WERI-Rb-1 (cell line): ENCODE data around the gene ATP6V0A1.
A peak's percentile ranks its signal among the peaks of the same experiment; 100 is the strongest.

Source experiments
- DNase-seq: peaks from one replicate; pipeline ENCODE4 v3.0.0-alpha.2; 2020
- H3K27ac ChIP-seq: fragments of 250-450 bp; sonication (Bioruptor Pico); 2 replicates; pipeline ENCODE4 v1.5.1; 2020; ENCODE audit warnings: mild to moderate bottlenecking, moderate library complexity
- H3K27me3 ChIP-seq: fragments of 250-450 bp; sonication (Bioruptor Pico); 2 replicates; pipeline ENCODE4 v1.5.1; 2021; ENCODE audit warnings: mild to moderate bottlenecking, low read depth, moderate library complexity; ENCODE audit not compliant: insufficient read depth, severe bottlenecking
- H3K36me3 ChIP-seq: fragments of 250-450 bp; sonication (Bioruptor Pico); 2 replicates; pipeline ENCODE4 v1.5.1; 2020; ENCODE audit warnings: mild to moderate bottlenecking, moderate library complexity
- H3K4me3 ChIP-seq: 2 replicates; pipeline ENCODE4 v1.5.1; 2011; ENCODE audit warnings: low read depth, mild to moderate bottlenecking, control low read depth, low read length
- H3K9me3 ChIP-seq: fragments of 250-450 bp; sonication (Bioruptor Pico); 2 replicates; pipeline ENCODE4 v1.5.1; 2021; ENCODE audit warnings: mild to moderate bottlenecking, moderate library complexity; ENCODE audit not compliant: severe bottlenecking
- TF ChIP-seq, protein P1 (sequence below): IDR thresholded peaks from 2 replicates; pipeline ENCODE4 v1.5.1; 2011; ENCODE audit warnings: low read depth, mild to moderate bottlenecking, control low read depth, inconsistent platforms, low read length

The ATP6V0A1 gene

DNA sequence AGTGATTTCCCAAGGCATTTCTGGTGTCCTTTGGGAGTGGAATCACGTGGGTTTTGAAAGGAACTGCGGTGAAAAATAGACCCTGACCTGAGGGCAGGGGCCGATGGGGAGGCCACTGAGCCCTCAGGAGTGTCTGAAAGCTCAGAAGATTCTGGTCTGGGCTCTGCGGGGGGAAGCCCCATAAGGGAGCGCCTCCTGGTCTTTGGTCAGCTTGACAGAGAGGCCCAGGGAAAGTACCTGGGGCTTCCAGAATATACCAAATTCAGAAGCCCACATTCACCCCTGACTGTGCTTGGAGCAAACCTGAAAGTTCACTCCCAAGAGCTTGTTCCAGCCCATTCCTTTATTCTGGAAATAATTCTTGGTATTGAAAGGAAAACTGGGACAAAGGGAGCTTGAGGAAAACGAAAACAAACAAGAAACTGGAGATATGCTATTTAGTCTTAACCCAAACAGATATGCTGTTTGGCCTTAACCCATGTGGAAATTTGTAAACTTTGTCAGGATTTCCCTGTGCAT is 54.1 kb downstream of the ATP6V0A1 start:
- Histone ChIP-seq H3K36me3 (peaks cover 63% of the 10 kb centered on the region), H3K27ac (no peak overlapping the region), H3K9me3 (no peaks in the 10 kb centered on the region), H3K27me3 (no peaks in the 10 kb centered on the region), H3K4me3 (no peak overlapping the region)
- DNase-seq: no peak
- TF ChIP-seq, protein P1, sequence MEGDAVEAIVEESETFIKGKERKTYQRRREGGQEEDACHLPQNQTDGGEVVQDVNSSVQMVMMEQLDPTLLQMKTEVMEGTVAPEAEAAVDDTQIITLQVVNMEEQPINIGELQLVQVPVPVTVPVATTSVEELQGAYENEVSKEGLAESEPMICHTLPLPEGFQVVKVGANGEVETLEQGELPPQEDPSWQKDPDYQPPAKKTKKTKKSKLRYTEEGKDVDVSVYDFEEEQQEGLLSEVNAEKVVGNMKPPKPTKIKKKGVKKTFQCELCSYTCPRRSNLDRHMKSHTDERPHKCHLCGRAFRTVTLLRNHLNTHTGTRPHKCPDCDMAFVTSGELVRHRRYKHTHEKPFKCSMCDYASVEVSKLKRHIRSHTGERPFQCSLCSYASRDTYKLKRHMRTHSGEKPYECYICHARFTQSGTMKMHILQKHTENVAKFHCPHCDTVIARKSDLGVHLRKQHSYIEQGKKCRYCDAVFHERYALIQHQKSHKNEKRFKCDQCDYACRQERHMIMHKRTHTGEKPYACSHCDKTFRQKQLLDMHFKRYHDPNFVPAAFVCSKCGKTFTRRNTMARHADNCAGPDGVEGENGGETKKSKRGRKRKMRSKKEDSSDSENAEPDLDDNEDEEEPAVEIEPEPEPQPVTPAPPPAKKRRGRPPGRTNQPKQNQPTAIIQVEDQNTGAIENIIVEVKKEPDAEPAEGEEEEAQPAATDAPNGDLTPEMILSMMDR: no peak

DNA sequence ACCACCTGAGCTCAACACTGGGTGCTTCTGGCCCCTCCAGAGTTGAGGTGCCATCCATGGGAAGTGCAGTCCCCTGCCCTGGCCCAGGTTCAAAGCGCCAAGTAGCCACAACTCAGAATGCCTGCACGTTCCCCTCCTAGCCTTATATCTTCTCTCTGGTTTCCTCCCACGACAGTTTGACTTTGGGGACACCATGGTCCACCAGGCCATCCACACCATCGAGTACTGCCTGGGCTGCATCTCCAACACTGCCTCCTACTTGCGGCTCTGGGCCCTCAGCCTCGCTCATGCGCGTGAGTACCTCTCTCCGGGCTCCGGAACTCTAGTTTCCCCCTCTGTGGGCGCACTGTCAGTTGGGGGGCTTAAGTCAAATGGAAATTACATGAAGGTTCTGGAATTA is 55.0 kb downstream of the ATP6V0A1 start:
- DNase-seq: no peak
- H3K4me3 ChIP-seq: no peak overlapping the region
- H3K27ac ChIP-seq: no peak overlapping the region
- H3K27me3 ChIP-seq: no peaks in the 10 kb centered on the region
- H3K9me3 ChIP-seq: no peaks in the 10 kb centered on the region
- H3K36me3 ChIP-seq: peaks cover 59% of the 10 kb centered on the region
- TF ChIP-seq, protein P1: no peak

- H3K27ac ChIP-seq: no peak overlapping the region
- no peak for DNase-seq
- H3K27me3 ChIP-seq: no peaks in the 10 kb centered on the region
- peaks cover 53% of the 10 kb centered on the region for H3K36me3 ChIP-seq
- H3K4me3 ChIP-seq: no peak overlapping the region
- TF ChIP-seq, protein P1: no peak
- H3K9me3 ChIP-seq: no peaks in the 10 kb centered on the region
Measured at GRCh38 chr17:42514279-42514678, 55.6 kb downstream of the ATP6V0A1 start.

DNA sequence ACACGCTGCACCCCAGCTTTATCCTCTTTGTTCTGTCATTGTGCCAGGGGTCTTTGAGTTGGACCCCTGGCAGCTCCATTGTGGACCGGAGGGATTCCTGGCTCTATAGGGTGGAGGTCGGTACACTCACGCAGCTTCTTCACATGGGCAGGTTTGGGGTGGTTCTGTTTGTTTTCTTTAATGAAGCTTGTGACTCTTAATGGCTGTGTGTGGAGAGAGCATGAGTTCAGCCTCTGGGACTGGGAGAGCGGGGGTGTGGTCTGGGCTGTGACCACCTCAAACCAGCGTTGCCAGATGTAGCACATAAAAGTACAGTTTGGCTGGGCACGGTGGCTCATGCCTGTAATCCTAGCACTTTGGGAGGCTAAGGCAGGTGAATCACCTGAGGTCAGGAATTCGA is 56.2 kb downstream of the ATP6V0A1 start:
- Histone ChIP-seq H3K9me3 (no peaks in the 10 kb centered on the region), H3K4me3 (no peak overlapping the region), H3K27me3 (no peaks in the 10 kb centered on the region), H3K36me3 (peaks cover 48% of the 10 kb centered on the region), H3K27ac (no peak overlapping the region)
- no peak for DNase-seq
- TF ChIP-seq, protein P1: no peak

- TF ChIP-seq, protein P1: peak; percentile 98
- peak; percentile 92 for DNase-seq
- no peak overlapping the region for H3K27ac ChIP-seq
- no peaks in the 10 kb centered on the region for H3K9me3 ChIP-seq
- H3K4me3 ChIP-seq: no peak overlapping the region
- no peaks in the 10 kb centered on the region for H3K27me3 ChIP-seq
- H3K36me3 ChIP-seq: peaks cover 54% of the 10 kb centered on the region
Measured at GRCh38 chr17:42517516-42517915, 58.8 kb downstream of the ATP6V0A1 start.

DNA sequence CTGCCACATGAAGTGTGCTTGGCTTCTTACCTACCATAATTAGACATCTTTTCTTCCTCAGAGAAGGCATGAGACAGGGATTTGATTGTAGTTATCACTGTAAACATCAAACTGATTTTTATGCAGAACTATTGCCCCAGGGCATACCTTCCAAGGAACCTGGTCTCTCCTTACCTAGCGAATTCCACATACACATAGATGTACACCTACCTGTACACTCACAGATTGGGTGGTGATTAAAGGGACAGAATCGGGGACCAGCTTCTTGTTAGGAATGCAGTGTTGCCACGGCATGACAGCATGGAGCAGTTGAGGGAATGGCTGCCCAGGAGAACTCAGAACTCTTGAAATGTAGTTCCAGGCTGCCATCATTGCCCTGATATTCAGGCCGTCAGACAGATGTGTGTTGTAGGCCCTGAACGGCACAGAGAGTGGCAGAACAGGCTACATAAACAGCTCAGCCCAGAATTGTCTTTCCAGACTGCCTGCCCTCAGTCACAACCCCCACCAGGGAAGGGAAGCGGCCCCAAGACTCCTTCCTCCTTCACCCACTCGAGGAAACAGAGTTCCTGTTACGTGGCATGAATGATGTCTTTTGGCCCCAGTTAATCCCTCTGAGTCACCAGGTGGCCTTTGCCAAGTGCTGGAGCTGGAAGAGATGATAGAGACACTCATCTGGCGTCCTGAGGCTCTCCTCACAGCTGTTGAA is 59.5 kb downstream of the ATP6V0A1 start:
- TF ChIP-seq, protein P1: no peak
- peaks cover 61% of the 10 kb centered on the region for H3K36me3 ChIP-seq
- no peaks in the 10 kb centered on the region for H3K27me3 ChIP-seq
- no peak overlapping the region for H3K4me3 ChIP-seq
- H3K9me3 ChIP-seq: no peaks in the 10 kb centered on the region
- peak; percentile 69 for DNase-seq
- peak overlapping the region; percentile 81 for H3K27ac ChIP-seq
